NCI-H345 (cell line): ENCODE measurements around the gene RNF157.
"Not testable (repeated sequence)": the region's sequence is repeated elsewhere in the genome, so short reads cannot be mapped to it uniquely, and the experiment has no call there.

Experiments
- DNase-seq: peaks from one replicate; lab custom pipeline; 2025; lab: John Stamatoyannopoulos, UW

The RNF157 gene

GRCh38 chr17:76252967-76253766, 12.9 kb upstream of the RNF157 start:
- not testable (repeated sequence) for DNase-seq

GRCh38 chr17:76252040-76252954, 12.0 kb upstream of the RNF157 start:
- DNase-seq: no peak

- DNase-seq: no peak
Measured at GRCh38 chr17:76251478-76252039, 11.3 kb upstream of the RNF157 start.

- no peak for DNase-seq
Measured at GRCh38 chr17:76250141-76250540, 9.8 kb upstream of the RNF157 start.

- DNase-seq: no peak
Measured at GRCh38 chr17:76248013-76248782, 7.9 kb upstream of the RNF157 start.

GRCh38 chr17:76247304-76247703, 7.0 kb upstream of the RNF157 start:
- no peak for DNase-seq

GRCh38 chr17:76246080-76247066, 6.1 kb upstream of the RNF157 start:
- DNase-seq: no peak

- not testable (repeated sequence) for DNase-seq
Measured at GRCh38 chr17:76244721-76245120, 4.4 kb upstream of the RNF157 start.

GRCh38 chr17:76243826-76244679, 3.8 kb upstream of the RNF157 start:
- no peak for DNase-seq

GRCh38 chr17:76241691-76242255, 1.5 kb upstream of the RNF157 start:
- no peak for DNase-seq

GRCh38 chr17:76241204-76241538, 878 bp upstream of the RNF157 start:
- no peak for DNase-seq

GRCh38 chr17:76239538-76240274, 587 bp downstream of the RNF157 start:
- no peak for DNase-seq

- no peak for DNase-seq
Measured at GRCh38 chr17:76238847-76239537, 1.3 kb downstream of the RNF157 start.

GRCh38 chr17:76237859-76238313, 2.4 kb downstream of the RNF157 start:
- no peak for DNase-seq

- no peak for DNase-seq
Measured at GRCh38 chr17:76236603-76237002, 3.7 kb downstream of the RNF157 start.

- DNase-seq: no peak
Measured at GRCh38 chr17:76235883-76236282, 4.4 kb downstream of the RNF157 start.

- DNase-seq: no peak
Measured at GRCh38 chr17:76234354-76234679, 6.0 kb downstream of the RNF157 start.
